Measurements from ENCODE around the gene DOCK10.

DNA sequence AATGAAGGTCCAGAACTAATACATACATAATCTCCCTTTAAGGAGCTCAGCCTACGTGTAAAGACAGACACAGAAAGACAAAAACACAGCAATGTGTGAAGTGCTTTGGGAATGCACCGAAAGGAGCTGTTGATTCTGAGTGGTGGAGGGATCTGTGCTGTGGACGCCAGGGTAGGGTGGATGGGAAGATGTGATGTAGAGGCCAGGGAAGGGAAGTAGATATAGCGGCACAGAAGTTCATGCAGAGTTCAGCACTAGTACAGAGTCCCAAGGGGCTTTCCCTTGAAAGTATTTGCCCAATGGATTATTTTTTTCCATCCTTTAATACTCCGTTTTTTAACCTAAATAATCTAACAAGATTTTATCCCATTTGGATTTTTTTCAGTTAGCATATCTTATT lies 32.1 kb upstream of the DOCK10 start:
- TF ChIP-seq, protein P1, sequence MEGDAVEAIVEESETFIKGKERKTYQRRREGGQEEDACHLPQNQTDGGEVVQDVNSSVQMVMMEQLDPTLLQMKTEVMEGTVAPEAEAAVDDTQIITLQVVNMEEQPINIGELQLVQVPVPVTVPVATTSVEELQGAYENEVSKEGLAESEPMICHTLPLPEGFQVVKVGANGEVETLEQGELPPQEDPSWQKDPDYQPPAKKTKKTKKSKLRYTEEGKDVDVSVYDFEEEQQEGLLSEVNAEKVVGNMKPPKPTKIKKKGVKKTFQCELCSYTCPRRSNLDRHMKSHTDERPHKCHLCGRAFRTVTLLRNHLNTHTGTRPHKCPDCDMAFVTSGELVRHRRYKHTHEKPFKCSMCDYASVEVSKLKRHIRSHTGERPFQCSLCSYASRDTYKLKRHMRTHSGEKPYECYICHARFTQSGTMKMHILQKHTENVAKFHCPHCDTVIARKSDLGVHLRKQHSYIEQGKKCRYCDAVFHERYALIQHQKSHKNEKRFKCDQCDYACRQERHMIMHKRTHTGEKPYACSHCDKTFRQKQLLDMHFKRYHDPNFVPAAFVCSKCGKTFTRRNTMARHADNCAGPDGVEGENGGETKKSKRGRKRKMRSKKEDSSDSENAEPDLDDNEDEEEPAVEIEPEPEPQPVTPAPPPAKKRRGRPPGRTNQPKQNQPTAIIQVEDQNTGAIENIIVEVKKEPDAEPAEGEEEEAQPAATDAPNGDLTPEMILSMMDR (IDR thresholded peaks at IDR 0.05) = no peak
- TF ChIP-seq EZH2 (IDR thresholded peaks at IDR 0.05; ENCODE audit: borderline replicate concordance, insufficient read depth, low read depth, low read length, poor library complexity, severe bottlenecking) = no peak
